NT2/D1 (cell line): Measurements from ENCODE around the gene CACNA1I.
A peak's percentile ranks its signal among the peaks of the same experiment; 100 is the strongest.

Source experiments
- DNase-seq: peaks from one replicate; pipeline ENCODE4 v3.0.0-alpha.2; 2011; ENCODE audit warnings: low read depth, low spot score
- H3K27me3 ChIP-seq: 2 replicates; pipeline ENCODE4 v1.6.0; 2011; ENCODE audit warnings: mild to moderate bottlenecking; ENCODE audit not compliant: insufficient read length, insufficient read depth
- H3K36me3 ChIP-seq: 2 replicates; pipeline ENCODE4 v1.6.1; 2011; ENCODE audit warnings: mild to moderate bottlenecking, low read length, mixed read lengths; ENCODE audit not compliant: insufficient read depth, insufficient read length
- H3K4me1 ChIP-seq: 2 replicates; pipeline ENCODE4 v1.5.1; 2011; ENCODE audit not compliant: insufficient read depth, insufficient read length
- H3K4me3 ChIP-seq: 2 replicates; pipeline ENCODE4 v1.5.1; 2011; ENCODE audit warnings: low read depth; ENCODE audit not compliant: insufficient read length
- H3K9ac ChIP-seq: 2 replicates; pipeline ENCODE4 v1.6.0; 2011; ENCODE audit warnings: low read depth; ENCODE audit not compliant: insufficient read length
- H3K9me3 ChIP-seq: 2 replicates; pipeline ENCODE4 v1.5.1; 2011; ENCODE audit warnings: mild to moderate bottlenecking, low read length; ENCODE audit not compliant: insufficient read depth
- SUZ12 ChIP-seq: IDR thresholded peaks from 2 replicates; pipeline ENCODE4 v1.6.1; 2011; ENCODE audit not compliant: insufficient read length, insufficient read depth; ENCODE audit errors: extremely low read depth
- YY1 ChIP-seq: IDR thresholded peaks from 2 replicates; pipeline ENCODE4 v1.6.1; 2011; ENCODE audit not compliant: insufficient read length, insufficient read depth
- ZNF274 ChIP-seq: IDR thresholded peaks from 2 replicates; pipeline ENCODE4 v1.6.1; 2011; ENCODE audit warnings: mild to moderate bottlenecking, low read depth, low read length

Gene CACNA1I

DNA sequence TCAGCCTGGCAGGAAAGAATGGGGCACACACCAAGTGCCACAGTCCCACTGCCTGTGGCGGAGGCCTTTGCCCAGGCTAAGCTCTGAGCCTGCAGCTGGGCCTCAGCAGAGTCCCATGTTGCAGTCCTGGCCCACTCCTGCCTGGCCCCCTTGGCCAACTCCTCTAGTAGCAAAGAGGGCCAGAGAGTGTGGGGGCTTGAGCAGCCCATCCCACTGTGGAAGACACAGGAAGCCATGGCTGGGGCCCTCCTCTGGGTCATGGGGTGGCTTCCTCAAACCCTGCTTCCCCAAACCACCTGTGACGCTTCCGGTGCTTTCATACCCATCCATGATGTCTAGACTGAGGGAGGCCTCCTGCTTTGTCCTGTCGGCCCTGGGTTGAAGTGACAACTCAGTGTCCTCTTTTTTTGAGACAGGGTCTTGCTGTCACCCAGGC lies 43.8 kb upstream of the CACNA1I start:
- H3K9me3 ChIP-seq, result no peaks in the 10 kb centered on the region
- DNase-seq, result no peak
- H3K4me1 ChIP-seq, result peaks cover 22% of the 10 kb centered on the region
- H3K36me3 ChIP-seq, result peaks cover 57% of the 10 kb centered on the region
- no peak overlapping the region for H3K9ac ChIP-seq
- no peaks in the 10 kb centered on the region for H3K27me3 ChIP-seq
- H3K4me3 ChIP-seq, result no peak overlapping the region
- no peak for TF ChIP-seq YY1
- no peak for TF ChIP-seq SUZ12
- no peak for TF ChIP-seq ZNF274

DNA sequence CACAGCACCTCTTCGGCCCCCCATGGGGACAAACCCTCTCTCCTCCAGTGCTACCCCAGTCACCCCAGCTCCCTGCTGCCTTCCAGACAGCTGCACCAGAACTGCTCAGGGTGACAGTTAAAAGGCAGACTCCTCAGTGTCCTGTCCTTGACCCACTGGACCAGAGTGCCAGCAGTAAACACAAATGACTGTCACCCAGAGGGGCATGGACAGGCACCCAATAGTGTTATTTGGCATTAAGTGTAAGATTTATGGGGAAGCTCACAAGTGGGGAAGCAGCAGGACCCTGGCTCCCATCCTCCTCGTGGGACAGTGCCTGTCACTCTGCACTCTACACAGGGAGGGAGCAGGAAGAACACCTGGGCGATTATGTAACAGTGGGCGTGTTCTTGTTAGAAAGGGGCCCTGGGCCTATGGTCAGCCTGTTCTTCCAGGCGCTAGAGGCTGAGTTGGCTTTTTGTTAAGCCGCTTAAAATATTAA lies 43.0 kb upstream of the CACNA1I start:
- H3K4me1 ChIP-seq, result peaks cover 22% of the 10 kb centered on the region
- DNase-seq, result no peak
- H3K4me3 ChIP-seq, result no peak overlapping the region
- H3K9ac ChIP-seq, result no peak overlapping the region
- H3K9me3 ChIP-seq, result no peaks in the 10 kb centered on the region
- TF ChIP-seq YY1, result no peak
- TF ChIP-seq SUZ12, result no peak
- no peak for TF ChIP-seq ZNF274
- H3K27me3 ChIP-seq, result no peaks in the 10 kb centered on the region
- H3K36me3 ChIP-seq, result peaks cover 50% of the 10 kb centered on the region

GRCh38 chr22:39528080-39528661 lies 42.4 kb upstream of the CACNA1I start:
- no peak for TF ChIP-seq SUZ12
- no peak for TF ChIP-seq ZNF274
- TF ChIP-seq YY1, result no peak
- H3K4me3 ChIP-seq, result no peak overlapping the region
- H3K27me3 ChIP-seq, result no peaks in the 10 kb centered on the region
- peaks cover 43% of the 10 kb centered on the region for H3K36me3 ChIP-seq
- H3K9ac ChIP-seq, result peak overlapping the region; percentile 15
- DNase-seq, result no peak
- H3K4me1 ChIP-seq, result peaks cover 17% of the 10 kb centered on the region
- H3K9me3 ChIP-seq, result no peaks in the 10 kb centered on the region

GRCh38 chr22:39528681-39529486 lies 41.7 kb upstream of the CACNA1I start:
- peaks cover 19% of the 10 kb centered on the region for H3K4me1 ChIP-seq
- peaks cover 40% of the 10 kb centered on the region for H3K36me3 ChIP-seq
- TF ChIP-seq SUZ12, result no peak
- TF ChIP-seq ZNF274, result no peak
- peak; percentile 8 for TF ChIP-seq YY1
- no peaks in the 10 kb centered on the region for H3K9me3 ChIP-seq
- H3K27me3 ChIP-seq, result no peaks in the 10 kb centered on the region
- DNase-seq, result peak; percentile 86
- peak overlapping the region; percentile 10 for H3K4me3 ChIP-seq
- peak overlapping the region; percentile 27 for H3K9ac ChIP-seq

DNA sequence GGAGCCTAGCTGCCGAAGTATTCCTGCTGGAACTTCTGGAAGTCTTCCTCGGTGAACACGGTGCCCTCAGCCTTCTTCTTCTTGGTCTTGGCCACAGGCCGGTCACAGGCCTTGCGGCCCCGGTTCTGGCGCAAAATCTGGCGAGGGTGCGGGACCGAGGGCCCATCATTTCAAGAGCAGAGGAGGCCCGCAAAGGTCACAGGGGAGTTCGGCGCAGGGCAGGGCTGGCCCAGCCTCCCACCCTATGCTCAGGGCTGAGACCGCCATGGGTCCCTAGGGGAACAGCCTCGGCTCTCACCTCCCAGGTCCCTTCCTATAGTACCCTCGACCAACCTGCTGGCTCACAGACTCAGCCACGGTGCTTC lies 41.1 kb upstream of the CACNA1I start:
- DNase-seq, result no peak
- Histone ChIP-seq H3K27me3 (no peaks in the 10 kb centered on the region), H3K36me3 (peaks cover 35% of the 10 kb centered on the region), H3K9ac (peak overlapping the region; percentile 68), H3K4me1 (peaks cover 21% of the 10 kb centered on the region), H3K9me3 (no peaks in the 10 kb centered on the region), H3K4me3 (no peak overlapping the region)
- TF ChIP-seq SUZ12 (no peak), YY1 (no peak), ZNF274 (no peak)

DNA sequence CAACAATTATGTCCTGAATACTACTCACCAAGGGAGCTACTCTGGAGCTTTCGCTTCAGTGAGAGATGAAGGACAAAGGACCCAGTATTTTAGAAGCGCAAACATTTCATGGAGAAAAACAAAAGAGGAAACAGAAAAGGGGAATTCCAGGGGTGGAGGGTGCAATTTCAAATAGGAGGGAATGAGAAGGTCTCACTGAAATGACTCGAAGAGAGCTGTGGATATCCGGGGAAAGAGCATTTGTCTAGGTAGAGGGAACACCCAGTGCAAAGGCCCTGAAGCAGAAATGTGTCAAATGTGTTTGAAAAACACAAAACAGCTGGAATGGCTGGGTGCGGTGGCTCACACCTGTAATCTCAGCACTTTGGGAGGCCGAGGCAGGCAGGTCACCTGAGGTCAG lies 40.4 kb upstream of the CACNA1I start:
- TF ChIP-seq YY1 (no peak), SUZ12 (no peak), ZNF274 (no peak)
- Histone ChIP-seq H3K4me3 (no peak overlapping the region), H3K36me3 (peaks cover 30% of the 10 kb centered on the region), H3K9ac (no peak overlapping the region), H3K27me3 (no peaks in the 10 kb centered on the region), H3K9me3 (no peaks in the 10 kb centered on the region), H3K4me1 (peaks cover 25% of the 10 kb centered on the region)
- no peak for DNase-seq

DNA sequence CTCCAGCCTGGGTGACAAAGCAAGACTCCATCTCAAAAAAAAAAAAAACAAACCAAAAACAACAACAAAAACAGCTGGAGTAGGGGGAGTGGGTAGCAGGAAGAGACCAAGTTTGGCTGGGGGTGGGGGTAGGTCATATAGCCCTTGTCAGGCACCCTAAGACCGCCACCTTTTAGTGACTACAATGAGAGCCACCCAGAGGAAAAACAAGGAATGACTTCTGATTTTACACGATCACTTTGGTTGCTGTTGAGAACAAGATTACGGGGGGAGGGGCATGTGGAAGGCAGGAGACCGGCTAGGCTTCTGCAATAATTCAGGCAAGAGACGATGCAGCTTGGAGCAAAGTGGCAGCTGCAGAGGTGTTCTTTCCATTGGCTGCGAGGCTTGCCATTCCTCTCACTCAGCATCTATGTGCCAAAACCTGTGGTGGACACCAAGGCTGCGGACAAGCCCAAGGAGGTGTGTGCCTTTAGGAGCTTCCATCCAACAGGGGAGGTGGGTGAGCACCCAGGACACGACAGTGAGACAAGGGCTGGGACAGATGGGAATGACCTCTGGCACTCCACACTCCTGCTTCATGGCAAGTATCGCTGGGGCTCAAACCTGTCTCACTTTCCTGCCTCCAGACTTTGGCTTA lies 39.7 kb upstream of the CACNA1I start:
- H3K4me1 ChIP-seq, result peaks cover 30% of the 10 kb centered on the region
- TF ChIP-seq YY1 (no peak), ZNF274 (no peak), SUZ12 (no peak)
- peaks cover 29% of the 10 kb centered on the region for H3K36me3 ChIP-seq

More for the DNA sequence above, 39.7 kb upstream of the CACNA1I start:
- no peak overlapping the region for H3K4me3 ChIP-seq
- H3K9ac ChIP-seq, result no peak overlapping the region
- H3K9me3 ChIP-seq, result no peaks in the 10 kb centered on the region
- no peak for DNase-seq
- no peaks in the 10 kb centered on the region for H3K27me3 ChIP-seq
